Measurements from ENCODE around the gene ATRNL1.

DNA sequence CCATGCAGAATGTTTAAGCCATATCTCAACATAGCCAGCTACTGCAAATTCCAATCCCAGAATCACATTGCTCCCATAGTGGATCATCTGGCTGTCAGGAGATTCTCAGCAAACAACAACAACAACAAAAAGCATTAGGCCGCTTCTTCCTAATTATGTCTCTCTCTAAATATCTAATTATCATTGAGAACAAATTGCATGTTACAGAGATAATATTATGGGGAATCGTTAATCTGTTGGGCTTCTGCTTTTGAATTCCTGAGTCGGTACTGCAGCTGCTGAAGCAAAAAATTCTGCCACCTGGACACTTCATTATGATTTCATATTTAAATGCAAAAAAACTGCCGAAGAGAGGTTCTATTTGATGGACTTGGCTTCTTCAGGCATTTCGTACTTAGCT, 791.2 kb downstream of the ATRNL1 start:
- TF ChIP-seq, protein P1, sequence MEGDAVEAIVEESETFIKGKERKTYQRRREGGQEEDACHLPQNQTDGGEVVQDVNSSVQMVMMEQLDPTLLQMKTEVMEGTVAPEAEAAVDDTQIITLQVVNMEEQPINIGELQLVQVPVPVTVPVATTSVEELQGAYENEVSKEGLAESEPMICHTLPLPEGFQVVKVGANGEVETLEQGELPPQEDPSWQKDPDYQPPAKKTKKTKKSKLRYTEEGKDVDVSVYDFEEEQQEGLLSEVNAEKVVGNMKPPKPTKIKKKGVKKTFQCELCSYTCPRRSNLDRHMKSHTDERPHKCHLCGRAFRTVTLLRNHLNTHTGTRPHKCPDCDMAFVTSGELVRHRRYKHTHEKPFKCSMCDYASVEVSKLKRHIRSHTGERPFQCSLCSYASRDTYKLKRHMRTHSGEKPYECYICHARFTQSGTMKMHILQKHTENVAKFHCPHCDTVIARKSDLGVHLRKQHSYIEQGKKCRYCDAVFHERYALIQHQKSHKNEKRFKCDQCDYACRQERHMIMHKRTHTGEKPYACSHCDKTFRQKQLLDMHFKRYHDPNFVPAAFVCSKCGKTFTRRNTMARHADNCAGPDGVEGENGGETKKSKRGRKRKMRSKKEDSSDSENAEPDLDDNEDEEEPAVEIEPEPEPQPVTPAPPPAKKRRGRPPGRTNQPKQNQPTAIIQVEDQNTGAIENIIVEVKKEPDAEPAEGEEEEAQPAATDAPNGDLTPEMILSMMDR (IDR thresholded peaks at IDR 0.05) = no peak
- no peak for TF ChIP-seq EZH2 (IDR thresholded peaks at IDR 0.05)
